Testis (tissue), 2 donors: Measurements from ENCODE around the gene ADGRF3.

Source experiments
- CTCF ChIP-seq, 3 experiments: fragments of 450-650 bp in 2 of 3; fragments of 200-600 bp in 1 of 3; sonication (generic) in 1 of 3; IDR thresholded peaks; one replicate each; pipeline ENCODE4 v1.5.1; 2016 to 2019; ENCODE audit warnings: antibody characterized with exemption in 3 of 3, mild to moderate bottlenecking in 2 of 3, moderate library complexity in 1 of 3
- POLR2A ChIP-seq: fragments of 450-650 bp; IDR thresholded peaks from one replicate; pipeline ENCODE4 v1.6.1; 2017; ENCODE audit warnings: antibody characterized with exemption, mild to moderate bottlenecking, moderate library complexity

GRCh38 chr2:26345283-26345544, 1.4 kb downstream of the ADGRF3 start:
- no peak for TF ChIP-seq POLR2A
- TF ChIP-seq CTCF (IDR thresholded peaks at IDR 0.05), result no peak
